Activated CD8-positive, alpha-beta memory T cell treated with anti-CD3 and anti-CD28 coated beads, Interleukin-2, amount 50 U/mL, for 1 hour (primary cell): ENCODE measurements around the gene MINDY4.

Experiments
- DNase-seq: peaks from one replicate; pipeline ENCODE4 v3.0.0-alpha.2; 2020; ENCODE audit errors: extremely low read depth

The MINDY4 gene

GRCh38 chr7:30852308-30852684, 81.1 kb downstream of the MINDY4 start:
- no peak for DNase-seq

GRCh38 chr7:30852744-30853288, 81.6 kb downstream of the MINDY4 start:
- DNase-seq = no peak

- no peak for DNase-seq
Observed at GRCh38 chr7:30853576-30853975, 82.4 kb downstream of the MINDY4 start.

- DNase-seq = no peak
Observed at GRCh38 chr7:30855936-30856335, 84.7 kb downstream of the MINDY4 start.

DNA sequence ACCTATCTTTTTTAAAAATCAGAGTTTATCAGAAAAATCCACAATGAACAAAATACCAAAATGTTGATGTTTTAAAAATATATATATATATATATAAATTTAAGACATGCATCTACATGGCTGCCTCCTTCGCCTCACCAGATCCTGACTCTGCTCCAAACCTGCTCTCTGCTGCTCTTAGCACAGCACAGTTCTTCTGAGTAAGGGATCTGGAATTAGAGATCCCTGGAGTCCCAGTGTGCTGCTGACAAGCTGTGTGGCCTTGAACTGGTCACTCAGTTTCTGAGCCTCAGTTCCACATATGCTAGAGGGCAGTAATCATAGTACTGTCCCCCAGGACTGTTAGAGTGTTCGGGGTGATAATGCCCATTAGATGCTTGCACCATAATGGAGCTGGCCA, 87.4 kb downstream of the MINDY4 start:
- no peak for DNase-seq

DNA sequence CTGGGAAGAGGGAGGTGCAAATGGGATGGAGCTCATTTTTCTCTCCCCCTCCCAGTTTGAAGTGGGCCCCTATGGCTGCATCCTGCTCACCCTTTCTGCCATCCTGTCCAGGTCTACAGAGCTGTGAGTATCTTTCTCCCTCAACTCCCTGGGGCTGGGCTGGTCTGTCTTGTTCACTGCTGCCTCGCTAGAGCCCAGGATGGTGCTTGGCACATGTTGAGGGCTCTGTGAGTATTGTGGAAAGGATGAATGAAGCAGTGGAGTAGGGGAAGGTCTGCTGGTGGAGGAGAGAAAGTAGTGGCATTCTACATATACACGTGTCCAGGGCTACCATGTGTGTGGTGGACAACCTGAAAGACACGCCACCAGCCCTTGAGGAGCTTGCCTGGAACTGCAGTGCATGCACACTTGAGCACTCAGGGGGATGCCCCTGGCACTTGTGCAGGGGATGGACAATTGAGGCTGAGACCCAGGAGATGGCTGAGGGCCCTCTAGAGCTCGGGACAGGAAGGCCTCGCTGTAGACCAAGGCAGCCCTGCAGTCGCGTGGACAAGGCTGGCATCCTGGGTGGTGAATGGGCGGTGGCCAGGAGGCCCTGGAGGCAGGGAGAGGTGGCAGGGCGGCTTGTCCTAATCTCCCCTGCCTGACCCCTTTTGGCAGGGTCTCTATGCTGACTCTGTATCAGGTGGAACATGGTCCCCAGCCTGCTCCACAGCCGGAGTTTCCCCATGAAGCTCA, 88.2 kb downstream of the MINDY4 start:
- DNase-seq = no peak

- no peak for DNase-seq
Observed at GRCh38 chr7:30859940-30860496, 88.8 kb downstream of the MINDY4 start.

- DNase-seq = no peak
Observed at GRCh38 chr7:30861612-30862011, 90.4 kb downstream of the MINDY4 start.

- no peak for DNase-seq
Observed at GRCh38 chr7:30862995-30863705, 91.9 kb downstream of the MINDY4 start.

GRCh38 chr7:30863706-30864035, 92.5 kb downstream of the MINDY4 start:
- DNase-seq = no peak

GRCh38 chr7:30864101-30864500, 92.9 kb downstream of the MINDY4 start:
- no peak for DNase-seq

GRCh38 chr7:30865076-30865475, 93.9 kb downstream of the MINDY4 start:
- DNase-seq = no peak

- DNase-seq = no peak
Observed at GRCh38 chr7:30865821-30866220, 94.6 kb downstream of the MINDY4 start.

- no peak for DNase-seq
Observed at GRCh38 chr7:30866939-30867338, 95.7 kb downstream of the MINDY4 start.

DNA sequence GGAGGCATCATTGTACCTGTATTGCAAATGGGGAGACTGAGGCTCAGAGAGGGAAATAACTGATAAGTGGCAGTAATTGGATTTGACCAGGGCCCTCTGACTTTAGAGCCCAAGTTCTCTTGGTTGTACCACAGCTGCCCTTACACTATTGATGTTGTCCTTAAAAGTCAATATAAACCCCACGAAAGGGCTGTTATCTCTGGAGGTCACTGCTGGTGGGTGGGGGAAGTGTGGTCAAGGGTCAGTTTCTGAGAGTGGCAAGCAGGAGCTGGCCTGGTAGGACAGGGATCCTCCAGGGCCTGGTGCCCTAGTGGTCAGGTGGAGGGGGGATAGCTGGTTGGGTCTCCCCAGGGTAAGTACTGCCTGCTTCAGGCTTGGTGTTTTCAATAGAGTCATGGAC, 96.3 kb downstream of the MINDY4 start:
- no peak for DNase-seq

- no peak for DNase-seq
Observed at GRCh38 chr7:30869794-30870611, 98.8 kb downstream of the MINDY4 start.

- no peak for DNase-seq
Observed at GRCh38 chr7:30870821-30871518, 99.8 kb downstream of the MINDY4 start.

DNA sequence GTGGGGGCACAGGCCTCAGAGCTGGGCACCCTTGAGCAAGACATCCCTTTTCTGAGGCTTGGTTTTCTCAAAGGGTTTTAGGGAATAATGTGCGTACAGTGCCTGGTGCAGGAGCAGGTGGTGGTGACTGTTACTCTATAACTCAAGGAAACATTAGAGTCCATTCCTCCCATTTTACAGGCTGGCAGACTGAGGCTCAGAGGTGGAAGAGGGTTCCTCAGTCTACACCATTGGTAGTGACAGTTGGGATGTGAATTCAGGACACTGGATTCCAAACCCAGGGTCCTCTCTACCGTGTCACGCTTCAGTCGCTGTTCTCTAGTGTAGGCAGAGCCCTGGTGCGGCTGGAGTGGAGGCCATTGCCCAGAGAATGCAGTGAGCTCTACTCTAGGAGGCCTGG, 100.4 kb downstream of the MINDY4 start:
- DNase-seq = no peak

DNA sequence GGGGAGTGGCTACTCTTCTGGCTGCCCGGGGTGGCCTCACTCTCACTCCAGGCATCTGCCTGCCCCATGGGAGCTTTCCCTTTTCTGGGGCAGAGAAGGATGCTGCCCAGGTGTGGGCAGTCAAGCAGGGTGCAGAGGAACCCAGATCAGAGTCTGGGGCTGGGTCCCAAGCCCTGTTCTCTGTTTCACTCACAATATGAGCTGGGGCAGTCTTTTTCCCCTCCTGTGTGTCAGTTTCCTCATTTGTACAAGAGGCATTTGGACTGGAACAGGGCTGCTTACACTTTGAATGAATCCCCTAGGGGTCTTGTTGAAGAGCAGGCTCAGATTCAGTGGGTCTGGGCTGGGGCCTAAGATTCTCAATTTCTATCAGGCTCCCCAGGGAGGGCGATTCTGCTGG, 102.0 kb downstream of the MINDY4 start:
- no peak for DNase-seq

GRCh38 chr7:30873656-30874055, 102.4 kb downstream of the MINDY4 start:
- DNase-seq = no peak

- DNase-seq = no peak
Observed at GRCh38 chr7:30874656-30875302, 103.6 kb downstream of the MINDY4 start.
